ENCODE data around the gene ARF1.

Gene ARF1

DNA sequence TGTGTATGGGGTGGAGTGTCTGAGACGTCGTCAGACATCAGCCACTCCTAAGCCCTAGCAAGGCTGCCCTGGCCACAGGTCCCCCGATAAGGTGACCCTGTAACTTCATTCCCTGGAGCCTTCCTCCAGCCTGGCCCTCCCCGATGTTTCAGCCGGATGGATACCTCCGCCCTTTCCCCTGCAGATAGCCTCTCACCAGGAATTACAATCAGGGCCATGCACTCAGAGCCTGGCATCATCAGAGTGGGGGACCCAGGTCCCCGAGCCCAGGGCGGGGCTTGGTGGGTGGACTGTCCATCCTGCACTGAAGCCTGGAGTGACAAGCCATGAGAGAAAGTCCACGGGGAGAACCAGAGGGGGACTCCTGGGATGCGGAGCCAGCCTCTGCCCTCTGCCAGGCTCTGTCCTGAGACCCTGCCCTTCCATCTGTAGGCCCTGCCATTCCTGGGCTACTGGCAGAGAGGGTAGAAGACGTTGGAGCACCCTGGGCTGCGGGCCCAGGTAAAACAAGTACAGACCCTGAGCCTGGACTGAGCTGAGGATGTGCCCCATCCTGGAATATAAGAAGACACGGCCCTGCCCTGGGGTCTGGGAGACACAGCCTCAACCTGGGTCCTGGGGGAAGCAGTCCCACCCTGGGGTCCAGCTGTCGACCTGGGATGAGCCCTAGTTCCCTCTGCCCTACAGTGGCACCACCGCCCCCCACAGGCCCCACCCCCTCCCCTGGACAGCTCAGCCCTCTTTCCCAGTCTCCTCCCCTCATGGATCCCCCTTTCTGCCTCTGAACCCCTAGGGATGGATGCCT lies 16.8 kb upstream of the ARF1 start:
- Mint-ChIP-seq H3K4me3 (no peak overlapping the region), H3K4me1 (peaks cover 12% of the 10 kb centered on the region), H3K27ac (no peak overlapping the region), H3K36me3 (ENCODE audit: low read depth) (no peaks in the 10 kb centered on the region), H3K27me3 (ENCODE audit: low read depth, poor library complexity) (peaks cover 25% of the 10 kb centered on the region), H3K9me3 (no peaks in the 10 kb centered on the region)
- no peak for TF ChIP-seq CTCF (IDR thresholded peaks at IDR 0.05)
- DNase-seq, result no peak

- no peaks in the 10 kb centered on the region for H3K36me3 Mint-ChIP-seq (ENCODE audit: low read depth)
- peaks cover 19% of the 10 kb centered on the region for H3K27me3 Mint-ChIP-seq (ENCODE audit: low read depth, poor library complexity)
- TF ChIP-seq CTCF (IDR thresholded peaks at IDR 0.05), result no peak
- peaks cover 6% of the 10 kb centered on the region for H3K4me1 Mint-ChIP-seq
- H3K4me3 Mint-ChIP-seq, result no peak overlapping the region
- no peak for DNase-seq
- H3K9me3 Mint-ChIP-seq, result no peaks in the 10 kb centered on the region
- H3K27ac Mint-ChIP-seq, result no peak overlapping the region
Observed at GRCh38 chr1:228066416-228066815, 16.1 kb upstream of the ARF1 start.

- no peak overlapping the region for H3K27ac Mint-ChIP-seq
- peaks cover 6% of the 10 kb centered on the region for H3K4me1 Mint-ChIP-seq
- no peak for TF ChIP-seq CTCF (IDR thresholded peaks at IDR 0.05)
- DNase-seq, result no peak
- H3K4me3 Mint-ChIP-seq, result no peak overlapping the region
- no peaks in the 10 kb centered on the region for H3K36me3 Mint-ChIP-seq (ENCODE audit: low read depth)
- peaks cover 18% of the 10 kb centered on the region for H3K27me3 Mint-ChIP-seq (ENCODE audit: low read depth, poor library complexity)
- no peaks in the 10 kb centered on the region for H3K9me3 Mint-ChIP-seq
Observed at GRCh38 chr1:228066891-228067654, 15.4 kb upstream of the ARF1 start.

DNA sequence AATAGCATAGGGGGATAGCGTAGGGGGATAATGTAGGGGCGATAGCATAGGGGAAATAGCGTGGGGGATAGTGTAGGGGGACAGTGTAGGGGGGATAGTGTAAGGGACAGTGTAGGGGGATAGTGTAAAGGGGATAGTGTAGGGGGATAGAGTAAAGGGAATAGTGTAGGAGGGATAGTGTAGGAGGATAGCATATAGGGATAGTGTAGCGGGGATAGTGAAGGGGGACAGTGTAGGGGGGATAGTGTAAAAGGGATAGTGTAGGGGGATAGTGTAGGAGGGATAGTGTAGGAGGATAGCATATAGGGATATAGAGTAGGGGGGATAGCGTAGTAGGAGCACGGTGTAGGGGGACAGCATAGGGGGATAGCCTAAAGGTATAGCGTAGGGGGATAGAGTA lies 14.1 kb upstream of the ARF1 start:
- DNase-seq, result no peak
- Mint-ChIP-seq H3K4me3 (no peak overlapping the region), H3K27me3 (ENCODE audit: low read depth, poor library complexity) (peaks cover 18% of the 10 kb centered on the region), H3K9me3 (no peaks in the 10 kb centered on the region), H3K4me1 (peaks cover 6% of the 10 kb centered on the region), H3K36me3 (ENCODE audit: low read depth) (no peaks in the 10 kb centered on the region), H3K27ac (no peak overlapping the region)
- no peak for TF ChIP-seq CTCF (IDR thresholded peaks at IDR 0.05)

- peaks cover 24% of the 10 kb centered on the region for H3K27me3 Mint-ChIP-seq (ENCODE audit: low read depth, poor library complexity)
- H3K27ac Mint-ChIP-seq, result no peak overlapping the region
- H3K9me3 Mint-ChIP-seq, result no peaks in the 10 kb centered on the region
- H3K36me3 Mint-ChIP-seq (ENCODE audit: low read depth), result no peaks in the 10 kb centered on the region
- no peak overlapping the region for H3K4me3 Mint-ChIP-seq
- H3K4me1 Mint-ChIP-seq, result peaks cover 14% of the 10 kb centered on the region
- no peak for DNase-seq
- TF ChIP-seq CTCF (IDR thresholded peaks at IDR 0.05), result no peak
Observed at GRCh38 chr1:228070173-228070572, 12.3 kb upstream of the ARF1 start.

Data from nephron progenitor cell (in vitro differentiated cells).